NB4 (cell line): ENCODE results near the gene PAPPA2.

Experiments
- CTCF ChIP-seq: IDR thresholded peaks from one replicate; pipeline ENCODE4 v1.5.1; 2012; ENCODE audit warnings: low read depth, low read length
- MAX ChIP-seq: IDR thresholded peaks from 2 replicates; pipeline ENCODE4 v1.6.1; 2011; ENCODE audit warnings: low read depth, low read length
- MYC ChIP-seq: IDR thresholded peaks from 2 replicates; pipeline ENCODE4 v1.6.1; 2011; ENCODE audit warnings: low read depth, low read length
- POLR2A ChIP-seq: IDR thresholded peaks from 2 replicates; pipeline ENCODE4 v1.6.1; 2011; ENCODE audit warnings: mild to moderate bottlenecking; ENCODE audit not compliant: insufficient read length; ENCODE audit errors: extremely low read depth

- TF ChIP-seq CTCF (no peak), MAX (no peak), POLR2A (no peak), MYC (no peak)
These were observed 185.6 kb downstream of the PAPPA2 start for GRCh38 chr1:176648556-176648955.
